HEK293 (cell line): ENCODE data around the gene PFN1.

ENCODE experiments used
- AEBP2 ChIP-seq: fragments of 450-650 bp; formaldehyde crosslinking; IDR thresholded peaks from 2 replicates; pipeline ENCODE4 v1.5.1; 2016; ENCODE audit warnings: missing biosample characterization, missing genetic modification characterization, borderline replicate concordance
- CTCF ChIP-seq: fragments of 450-650 bp; formaldehyde crosslinking; IDR thresholded peaks from 2 replicates; pipeline ENCODE4 v1.5.1; 2016; ENCODE audit warnings: missing biosample characterization, missing genetic modification characterization
- IKZF3 ChIP-seq: fragments of 450-650 bp; IDR thresholded peaks from 2 replicates; pipeline ENCODE4 v1.5.0; 2018; ENCODE audit warnings: missing biosample characterization, mild to moderate bottlenecking, missing genetic modification characterization, moderate library complexity
- SALL2 ChIP-seq: fragments of 450-650 bp; formaldehyde crosslinking; IDR thresholded peaks from 2 replicates; pipeline ENCODE4 v1.5.0; 2017; ENCODE audit warnings: missing biosample characterization, mild to moderate bottlenecking, missing genetic modification characterization, borderline replicate concordance
- SCRT2 ChIP-seq: fragments of 450-650 bp; formaldehyde crosslinking; IDR thresholded peaks from 2 replicates; pipeline ENCODE4 v1.5.1; 2016; ENCODE audit warnings: missing biosample characterization, missing genetic modification characterization
- SP7 ChIP-seq: fragments of 450-650 bp; formaldehyde crosslinking; IDR thresholded peaks from 2 replicates; pipeline ENCODE4 v1.5.1; 2016; ENCODE audit warnings: missing biosample characterization, missing genetic modification characterization
- ZBTB20 ChIP-seq: fragments of 450-650 bp; formaldehyde crosslinking; IDR thresholded peaks from 2 replicates; pipeline ENCODE4 v1.5.1; 2016; ENCODE audit warnings: missing biosample characterization, missing genetic modification characterization
- ZBTB21 ChIP-seq: fragments of 450-650 bp; formaldehyde crosslinking; IDR thresholded peaks from 2 replicates; pipeline ENCODE4 v1.5.1; 2017; ENCODE audit warnings: missing biosample characterization, missing genetic modification characterization
- ZBTB48 ChIP-seq: fragments of 450-650 bp; formaldehyde crosslinking; IDR thresholded peaks from 2 replicates; pipeline ENCODE4 v1.5.1; 2016; ENCODE audit warnings: missing biosample characterization, missing genetic modification characterization
- ZBTB7A ChIP-seq: fragments of 450-650 bp; formaldehyde crosslinking; IDR thresholded peaks from 2 replicates; pipeline ENCODE4 v1.5.1; 2016; ENCODE audit warnings: low read depth, missing biosample characterization, missing genetic modification characterization
- ZFHX2 ChIP-seq: fragments of 450-650 bp; formaldehyde crosslinking; conservative IDR thresholded peaks from 2 replicates; pipeline ENCODE4 v1.5.1; 2016; ENCODE audit warnings: missing biosample characterization, missing genetic modification characterization
- ZIC2 ChIP-seq: fragments of 450-650 bp; formaldehyde crosslinking; IDR thresholded peaks from 2 replicates; pipeline ENCODE4 v1.5.1; 2016; ENCODE audit warnings: missing biosample characterization, missing genetic modification characterization
- ZNF121 ChIP-seq: fragments of 450-650 bp; formaldehyde crosslinking; IDR thresholded peaks from 2 replicates; pipeline ENCODE4 v1.5.1; 2016; ENCODE audit warnings: missing biosample characterization, missing genetic modification characterization
- ZNF132 ChIP-seq: fragments of 450-650 bp; formaldehyde crosslinking; IDR thresholded peaks from 2 replicates; pipeline ENCODE4 v1.5.1; 2017; ENCODE audit warnings: missing biosample characterization, missing genetic modification characterization, borderline replicate concordance
- ZNF169 ChIP-seq: fragments of 450-650 bp; formaldehyde crosslinking; IDR thresholded peaks from 2 replicates; pipeline ENCODE4 v1.5.1; 2016; ENCODE audit warnings: missing biosample characterization, missing genetic modification characterization
- ZNF184 ChIP-seq: fragments of 450-650 bp; IDR thresholded peaks from 2 replicates; pipeline ENCODE4 v1.5.1; 2018; ENCODE audit warnings: missing biosample characterization, mild to moderate bottlenecking, missing genetic modification characterization
- ZNF23 ChIP-seq: fragments of 450-650 bp; formaldehyde crosslinking; IDR thresholded peaks from 2 replicates; pipeline ENCODE4 v1.5.1; 2016; ENCODE audit warnings: missing biosample characterization, missing genetic modification characterization, borderline replicate concordance
- ZNF24 ChIP-seq: fragments of 450-650 bp; formaldehyde crosslinking; IDR thresholded peaks from 2 replicates; pipeline ENCODE4 v1.5.1; 2016; ENCODE audit warnings: missing biosample characterization, missing genetic modification characterization
- ZNF274 ChIP-seq, 2 experiments: fragments of 200-500 bp in 1 of 2; fragments of 450-650 bp in 1 of 2; sonication (Bioruptor generic) in 1 of 2; formaldehyde crosslinking in 1 of 2; IDR thresholded peaks; 2 replicates each; pipeline versions ENCODE4 v1.5.1 to v1.6.1; 2014 to 2016; ENCODE audit warnings: borderline replicate concordance in 1 of 2, inconsistent platforms in 1 of 2, low read length in 1 of 2, missing biosample characterization in 1 of 2, missing genetic modification characterization in 1 of 2
- ZNF391 ChIP-seq: fragments of 450-650 bp; formaldehyde crosslinking; IDR thresholded peaks from 2 replicates; pipeline ENCODE4 v1.5.1; 2016; ENCODE audit warnings: low read depth, missing biosample characterization, missing genetic modification characterization, borderline replicate concordance
- ZNF394 ChIP-seq: fragments of 450-650 bp; formaldehyde crosslinking; IDR thresholded peaks from 2 replicates; pipeline ENCODE4 v1.5.1; 2016; ENCODE audit warnings: missing biosample characterization, missing genetic modification characterization, mild to moderate bottlenecking, moderate library complexity, borderline replicate concordance
- ZNF416 ChIP-seq: fragments of 450-650 bp; formaldehyde crosslinking; IDR thresholded peaks from 2 replicates; pipeline ENCODE4 v1.5.1; 2016; ENCODE audit warnings: missing biosample characterization, missing genetic modification characterization
- ZNF423 ChIP-seq: fragments of 450-650 bp; formaldehyde crosslinking; IDR thresholded peaks from 2 replicates; pipeline ENCODE4 v1.5.1; 2016; ENCODE audit warnings: missing biosample characterization, missing genetic modification characterization
- ZNF529 ChIP-seq: fragments of 450-650 bp; formaldehyde crosslinking; IDR thresholded peaks from 2 replicates; pipeline ENCODE4 v1.5.1; 2017; ENCODE audit warnings: missing genetic modification characterization, missing biosample characterization; ENCODE audit not compliant: insufficient replicate concordance
- ZNF629 ChIP-seq: fragments of 450-650 bp; formaldehyde crosslinking; IDR thresholded peaks from 2 replicates; pipeline ENCODE4 v1.5.1; 2017; ENCODE audit warnings: missing biosample characterization, missing genetic modification characterization
- ZNF654 ChIP-seq: fragments of 450-650 bp; formaldehyde crosslinking; IDR thresholded peaks from 2 replicates; pipeline ENCODE4 v1.5.1; 2016; ENCODE audit warnings: low read depth, missing biosample characterization, missing genetic modification characterization
- ZNF658 ChIP-seq: fragments of 450-650 bp; formaldehyde crosslinking; IDR thresholded peaks from 2 replicates; pipeline ENCODE4; 2016; ENCODE audit warnings: missing biosample characterization, missing genetic modification characterization
- ZNF701 ChIP-seq: fragments of 450-650 bp; formaldehyde crosslinking; IDR thresholded peaks from 2 replicates; pipeline ENCODE4 v1.5.1; 2016; ENCODE audit warnings: missing biosample characterization, missing genetic modification characterization
- ZNF707 ChIP-seq: fragments of 450-650 bp; formaldehyde crosslinking; IDR thresholded peaks from 2 replicates; pipeline ENCODE4 v1.5.1; 2016; ENCODE audit warnings: missing biosample characterization, missing genetic modification characterization
- ZNF776 ChIP-seq: fragments of 450-650 bp; formaldehyde crosslinking; IDR thresholded peaks from 2 replicates; pipeline ENCODE4 v1.5.0; 2017; ENCODE audit warnings: missing biosample characterization, missing genetic modification characterization, borderline replicate concordance
- ZNF785 ChIP-seq: fragments of 450-650 bp; formaldehyde crosslinking; IDR thresholded peaks from 2 replicates; pipeline ENCODE4 v1.5.1; 2016; ENCODE audit warnings: missing biosample characterization, missing genetic modification characterization
- ZNF843 ChIP-seq: fragments of 450-650 bp; formaldehyde crosslinking; IDR thresholded peaks from 2 replicates; pipeline ENCODE4 v1.5.1; 2016; ENCODE audit warnings: missing biosample characterization, missing genetic modification characterization
- TF ChIP-seq, protein P1 (sequence below): fragments of 450-650 bp; formaldehyde crosslinking; IDR thresholded peaks from 2 replicates; pipeline ENCODE4 v1.5.1; 2016; ENCODE audit warnings: missing biosample characterization, missing genetic modification characterization
- TF ChIP-seq, protein P2 (sequence below): fragments of 450-650 bp; formaldehyde crosslinking; IDR thresholded peaks from 2 replicates; pipeline ENCODE4 v1.5.1; 2016; ENCODE audit warnings: missing biosample characterization, missing genetic modification characterization

PFN1 gene

GRCh38 chr17:4908711-4909496, 39.4 kb downstream of the PFN1 start (continued):
- TF ChIP-seq ZNF23, result 0 out of 2 replicates have a peak, but pooled peaks have one; percentile 24
- no peak for TF ChIP-seq ZBTB21 (tag by site-specific recombination)
- TF ChIP-seq ZNF843 (tag by site-specific recombination), result no peak
- TF ChIP-seq ZNF658 (tag by site-specific recombination), result no peak
- TF ChIP-seq ZNF132, result no peak
- no peak for TF ChIP-seq ZNF629 (tag by site-specific recombination)
- no peak for TF ChIP-seq ZNF274 (IDR thresholded peaks at IDR 0.05; ENCODE audit: low read length)
- no peak for TF ChIP-seq ZNF274 (tag by site-specific recombination; IDR thresholded peaks at IDR 0.05; ENCODE audit: borderline replicate concordance)
- no peak for TF ChIP-seq ZNF785 (tag by site-specific recombination)
- TF ChIP-seq ZNF416 (tag by site-specific recombination), result no peak
- TF ChIP-seq, protein P1, sequence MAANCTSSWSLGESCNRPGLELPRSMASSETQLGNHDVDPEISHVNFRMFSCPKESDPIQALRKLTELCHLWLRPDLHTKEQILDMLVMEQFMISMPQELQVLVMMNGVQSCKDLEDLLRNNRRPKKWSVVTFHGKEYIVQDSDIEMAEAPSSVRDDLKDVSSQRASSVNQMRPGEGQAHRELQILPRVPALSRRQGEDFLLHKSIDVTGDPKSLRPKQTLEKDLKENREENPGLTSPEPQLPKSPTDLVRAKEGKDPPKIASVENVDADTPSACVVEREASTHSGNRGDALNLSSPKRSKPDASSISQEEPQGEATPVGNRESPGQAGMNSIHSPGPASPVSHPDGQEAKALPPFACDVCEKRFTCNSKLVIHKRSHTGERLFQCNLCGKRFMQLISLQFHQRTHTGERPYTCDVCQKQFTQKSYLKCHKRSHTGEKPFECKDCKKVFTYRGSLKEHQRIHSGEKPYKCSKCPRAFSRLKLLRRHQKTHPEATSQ, result no peak
- no peak for TF ChIP-seq ZNF169 (tag by site-specific recombination)
- peak; percentile 74 for TF ChIP-seq SCRT2 (tag by site-specific recombination)
- no peak for TF ChIP-seq ZNF423 (tag by site-specific recombination)
- no peak for TF ChIP-seq IKZF3 (tag by site-specific recombination)
- 0 out of 2 replicates have a peak, but pooled peaks have one; percentile 28 for TF ChIP-seq ZNF121 (tag by site-specific recombination)
- TF ChIP-seq ZBTB48, result no peak
- TF ChIP-seq ZNF707, result no peak
- 0 out of 2 replicates have a peak, but pooled peaks have one; percentile 64 for TF ChIP-seq ZNF776 (tag by site-specific recombination)
- TF ChIP-seq ZNF391 (tag by site-specific recombination), result no peak
- TF ChIP-seq ZNF394 (tag by site-specific recombination), result no peak
- TF ChIP-seq ZNF24, result no peak
- TF ChIP-seq SP7, result 0 out of 2 replicates have a peak, but pooled peaks have one; percentile 21
- TF ChIP-seq ZNF184 (tag by site-specific recombination), result no peak
- no peak for TF ChIP-seq SALL2 (tag by site-specific recombination)
- peak; percentile 72 for TF ChIP-seq ZIC2 (tag by site-specific recombination)
- TF ChIP-seq ZFHX2, result no peak
- TF ChIP-seq ZNF701 (tag by site-specific recombination), result no peak
- TF ChIP-seq CTCF (tag by site-specific recombination), result peak; percentile 82
- TF ChIP-seq ZNF654 (tag by site-specific recombination), result peak; percentile 85
- no peak for TF ChIP-seq ZNF529 (tag by site-specific recombination)
- TF ChIP-seq ZBTB20 (tag by site-specific recombination), result no peak
- TF ChIP-seq, protein P2, sequence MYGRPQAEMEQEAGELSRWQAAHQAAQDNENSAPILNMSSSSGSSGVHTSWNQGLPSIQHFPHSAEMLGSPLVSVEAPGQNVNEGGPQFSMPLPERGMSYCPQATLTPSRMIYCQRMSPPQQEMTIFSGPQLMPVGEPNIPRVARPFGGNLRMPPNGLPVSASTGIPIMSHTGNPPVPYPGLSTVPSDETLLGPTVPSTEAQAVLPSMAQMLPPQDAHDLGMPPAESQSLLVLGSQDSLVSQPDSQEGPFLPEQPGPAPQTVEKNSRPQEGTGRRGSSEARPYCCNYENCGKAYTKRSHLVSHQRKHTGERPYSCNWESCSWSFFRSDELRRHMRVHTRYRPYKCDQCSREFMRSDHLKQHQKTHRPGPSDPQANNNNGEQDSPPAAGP (tag by site-specific recombination), result 0 out of 2 replicates have a peak, but pooled peaks have one; percentile 14
- no peak for TF ChIP-seq AEBP2 (tag by site-specific recombination)
- TF ChIP-seq ZBTB7A (tag by site-specific recombination), result no peak
